ENCODE measurements around the gene TMEM255B. TPM values are rescaled to one million over a fixed set of nuclear protein-coding genes. Genes with fewer than 3 reads are reported as not detected.

TMEM255B gene
- total and polyA plus RNA-seq, 9 of the 15 experiments (the other 6 are each of a cell fraction or from before 2014, with no cell fraction given), result 0.01 to 0.75 (median 0.23) TPM

DNA sequence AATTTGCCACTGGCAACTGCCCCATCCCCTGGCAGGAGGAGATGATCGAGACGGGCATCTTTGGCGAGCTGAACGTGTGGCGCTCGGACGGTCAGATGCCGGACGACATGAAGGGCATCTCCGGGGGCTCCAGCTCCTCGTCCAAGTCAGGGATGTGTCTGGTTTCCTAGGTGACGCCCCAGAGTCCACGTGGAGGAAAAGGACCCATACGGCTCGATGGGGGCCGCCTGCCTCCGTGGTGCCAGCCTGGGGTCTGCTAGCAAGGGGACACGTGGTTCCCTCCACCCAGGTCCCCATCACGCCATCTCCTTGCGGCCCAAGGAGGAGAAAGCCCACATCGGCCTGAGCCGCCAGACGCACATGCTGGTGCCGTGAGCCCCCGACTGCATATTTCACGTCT is 23.8 kb upstream of the TMEM255B start:
- no peak for FAIRE-seq

More for the DNA sequence above, 23.8 kb upstream of the TMEM255B start:
- intact Hi-C loops (cut with micrococcal nuclease), result no loop called here
- CTCF ChIA-PET (ENCODE audit: low intra/inter-chr PET ratio), result no interaction called here
- ATAC-seq (no peak), DNase-seq (ENCODE audit: extremely low read depth in 1 of 4, low spot score in 3 of 4) (no peak)
- H3K27me3 ChIP-seq (ENCODE audit: control insufficient read depth in 2 of 2, insufficient read depth in 2 of 2, low read length in 2 of 2), result peaks cover 13 to 56% of the 10 kb centered on the region in 2 experiments; a peak in 4 of 5 replicates
- peaks cover 0 to 11% of the 10 kb centered on the region in 2 experiments; a peak in 1 of 5 replicates for H3K4me1 ChIP-seq (replicated peaks in 1 of 2; ENCODE audit: control insufficient read depth in 2 of 2, insufficient read depth in 2 of 2, low read length in 2 of 2)
- H3K4me3 ChIP-seq, result no peak overlapping the region
- POLR2A ChIA-PET, result interaction anchor here (0.7 kb wide), 1 partner anchor 606 kb away, joined by 3 read pairs; no protein-coding TSS in a partner anchor
- no peak overlapping the region for H3K9ac ChIP-seq (ENCODE audit: insufficient read depth in 1 of 2, low read depth in 2 of 2, low read length in 2 of 2)
- no peaks in the 10 kb centered on the region for H3K79me2 ChIP-seq (ENCODE audit: control insufficient read depth, insufficient read depth, low read length)
- no peak overlapping the region for H3K4me2 ChIP-seq (ENCODE audit: insufficient read depth, low read length)
- BruUV-seq (replicated peaks), result no TSS peak
- H3K9me1 ChIP-seq (ENCODE audit: control insufficient read depth, insufficient read depth, low read length), result no peaks in the 10 kb centered on the region
- H3K36me3 ChIP-seq (ENCODE audit: control insufficient read depth, insufficient read depth, low read length), result no peaks in the 10 kb centered on the region
- H4K20me1 ChIP-seq (replicated peaks; ENCODE audit: control insufficient read depth, insufficient read depth, low read length), result no peaks in the 10 kb centered on the region
- TF ChIP-seq NONO (IDR thresholded peaks at IDR 0.05; ENCODE audit: low read depth in 2 of 2, low read length in 1 of 2) (no peak), ARID2 (IDR thresholded peaks at IDR 0.05) (no peak), ETV1 (tag; conservative IDR thresholded peaks at IDR 0.05; ENCODE audit: low read depth) (no peak), STAT5A (IDR thresholded peaks at IDR 0.05; ENCODE audit: borderline replicate concordance, low read length) (no peak), CBX8 (IDR thresholded peaks at IDR 0.05; ENCODE audit: borderline replicate concordance, extremely low read depth, low read depth, low read length, poor library complexity, severe bottlenecking) (no peak), MCM2 (IDR thresholded peaks at IDR 0.05; ENCODE audit: low read depth) (no peak), L3MBTL2 (IDR thresholded peaks at IDR 0.05) (no peak), CTBP1 (IDR thresholded peaks at IDR 0.05; ENCODE audit: borderline replicate concordance) (no peak), NFXL1 (CRISPR knock-in tag; IDR thresholded peaks at IDR 0.05) (no peak), SMARCE1 (IDR thresholded peaks at IDR 0.05) (no peak), EWSR1 (IDR thresholded peaks at IDR 0.05; ENCODE audit: borderline replicate concordance, low read depth, partially characterized antibody) (no peak), NFYB (IDR thresholded peaks at IDR 0.05; ENCODE audit: extremely low read depth, insufficient read length) (no peak), ZNF165 (CRISPR knock-in tag; IDR thresholded peaks at IDR 0.05; ENCODE audit: borderline replicate concordance) (no peak), ADNP (tag; IDR thresholded peaks at IDR 0.05) (no peak)
- TF ChIP-seq, protein P1, sequence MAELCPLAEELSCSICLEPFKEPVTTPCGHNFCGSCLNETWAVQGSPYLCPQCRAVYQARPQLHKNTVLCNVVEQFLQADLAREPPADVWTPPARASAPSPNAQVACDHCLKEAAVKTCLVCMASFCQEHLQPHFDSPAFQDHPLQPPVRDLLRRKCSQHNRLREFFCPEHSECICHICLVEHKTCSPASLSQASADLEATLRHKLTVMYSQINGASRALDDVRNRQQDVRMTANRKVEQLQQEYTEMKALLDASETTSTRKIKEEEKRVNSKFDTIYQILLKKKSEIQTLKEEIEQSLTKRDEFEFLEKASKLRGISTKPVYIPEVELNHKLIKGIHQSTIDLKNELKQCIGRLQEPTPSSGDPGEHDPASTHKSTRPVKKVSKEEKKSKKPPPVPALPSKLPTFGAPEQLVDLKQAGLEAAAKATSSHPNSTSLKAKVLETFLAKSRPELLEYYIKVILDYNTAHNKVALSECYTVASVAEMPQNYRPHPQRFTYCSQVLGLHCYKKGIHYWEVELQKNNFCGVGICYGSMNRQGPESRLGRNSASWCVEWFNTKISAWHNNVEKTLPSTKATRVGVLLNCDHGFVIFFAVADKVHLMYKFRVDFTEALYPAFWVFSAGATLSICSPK (IDR thresholded peaks at IDR 0.05; ENCODE audit: borderline replicate concordance), result no peak
- TF ChIP-seq, protein P2, sequence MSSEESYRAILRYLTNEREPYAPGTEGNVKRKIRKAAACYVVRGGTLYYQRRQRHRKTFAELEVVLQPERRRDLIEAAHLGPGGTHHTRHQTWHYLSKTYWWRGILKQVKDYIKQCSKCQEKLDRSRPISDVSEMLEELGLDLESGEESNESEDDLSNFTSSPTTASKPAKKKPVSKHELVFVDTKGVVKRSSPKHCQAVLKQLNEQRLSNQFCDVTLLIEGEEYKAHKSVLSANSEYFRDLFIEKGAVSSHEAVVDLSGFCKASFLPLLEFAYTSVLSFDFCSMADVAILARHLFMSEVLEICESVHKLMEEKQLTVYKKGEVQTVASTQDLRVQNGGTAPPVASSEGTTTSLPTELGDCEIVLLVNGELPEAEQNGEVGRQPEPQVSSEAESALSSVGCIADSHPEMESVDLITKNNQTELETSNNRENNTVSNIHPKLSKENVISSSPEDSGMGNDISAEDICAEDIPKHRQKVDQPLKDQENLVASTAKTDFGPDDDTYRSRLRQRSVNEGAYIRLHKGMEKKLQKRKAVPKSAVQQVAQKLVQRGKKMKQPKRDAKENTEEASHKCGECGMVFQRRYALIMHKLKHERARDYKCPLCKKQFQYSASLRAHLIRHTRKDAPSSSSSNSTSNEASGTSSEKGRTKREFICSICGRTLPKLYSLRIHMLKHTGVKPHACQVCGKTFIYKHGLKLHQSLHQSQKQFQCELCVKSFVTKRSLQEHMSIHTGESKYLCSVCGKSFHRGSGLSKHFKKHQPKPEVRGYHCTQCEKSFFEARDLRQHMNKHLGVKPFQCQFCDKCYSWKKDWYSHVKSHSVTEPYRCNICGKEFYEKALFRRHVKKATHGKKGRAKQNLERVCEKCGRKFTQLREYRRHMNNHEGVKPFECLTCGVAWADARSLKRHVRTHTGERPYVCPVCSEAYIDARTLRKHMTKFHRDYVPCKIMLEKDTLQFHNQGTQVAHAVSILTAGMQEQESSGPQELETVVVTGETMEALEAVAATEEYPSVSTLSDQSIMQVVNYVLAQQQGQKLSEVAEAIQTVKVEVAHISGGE (CRISPR knock-in tag; IDR thresholded peaks at IDR 0.05), result no peak
- no peak overlapping the region for H3K27ac ChIP-seq (ENCODE audit: extremely low read depth, low read depth, low read length)
- H2AFZ ChIP-seq (ENCODE audit: low read depth, low read length), result no peak overlapping the region
- in situ Hi-C loops (cut with MboI), result loop anchor here (10.0 kb wide), 1 partner anchor 190 kb away; no protein-coding TSS in a partner anchor
- 10% methylated on average over 9 of the region's 26 CpGs for WGBS (ENCODE audit: insufficient coverage, low coverage, missing lambda C conversion rate)
- H3K9me3 ChIP-seq (replicated peaks; ENCODE audit: control insufficient read depth, insufficient read depth, low read depth, low read length), result no peaks in the 10 kb centered on the region
